ENCODE measurements around the gene WNT4. TPM values are rescaled to one million over a fixed set of nuclear protein-coding genes. Genes with fewer than 3 reads are reported as not detected.

Gene WNT4
- total RNA-seq (2022; extraction: Qiagen RNA extraction; ENCODE audit: low read depth) = 0.14 to 0.35 TPM (median 0.28 TPM) in 5 replicates

GRCh38 chr1:22143065-22144033, at the start of gene WNT4:
Gene WNT4 (minus strand): TSS chr1:22143097. CDS start chr1:22142922, 175 bp downstream.

Other genes starting within 250 kb of the WNT4 start
- 48.6 to 65.4 TPM (median 58.9 TPM) in 5 replicates for gene HSPG2, start 205.8 kb downstream of the WNT4 start, total RNA-seq (2022; extraction: Qiagen RNA extraction; ENCODE audit: low read depth)
- not detected in 5 replicates for gene CELA3B, start 166.1 kb downstream of the WNT4 start, total RNA-seq (2022; extraction: Qiagen RNA extraction; ENCODE audit: low read depth)
- not detected in 5 replicates for gene CELA3A, start 141.4 kb downstream of the WNT4 start, total RNA-seq (2022; extraction: Qiagen RNA extraction; ENCODE audit: low read depth)
- 146 to 204 TPM (median 168 TPM) in 5 replicates for gene CDC42, start 90.4 kb downstream of the WNT4 start, total RNA-seq (2022; extraction: Qiagen RNA extraction; ENCODE audit: low read depth)